NCI-H2107 (cell line): ENCODE measurements around the gene MUC13.

Experiments
- DNase-seq: peaks from one replicate; lab custom pipeline; 2025; lab: John Stamatoyannopoulos, UW

Gene MUC13

DNA sequence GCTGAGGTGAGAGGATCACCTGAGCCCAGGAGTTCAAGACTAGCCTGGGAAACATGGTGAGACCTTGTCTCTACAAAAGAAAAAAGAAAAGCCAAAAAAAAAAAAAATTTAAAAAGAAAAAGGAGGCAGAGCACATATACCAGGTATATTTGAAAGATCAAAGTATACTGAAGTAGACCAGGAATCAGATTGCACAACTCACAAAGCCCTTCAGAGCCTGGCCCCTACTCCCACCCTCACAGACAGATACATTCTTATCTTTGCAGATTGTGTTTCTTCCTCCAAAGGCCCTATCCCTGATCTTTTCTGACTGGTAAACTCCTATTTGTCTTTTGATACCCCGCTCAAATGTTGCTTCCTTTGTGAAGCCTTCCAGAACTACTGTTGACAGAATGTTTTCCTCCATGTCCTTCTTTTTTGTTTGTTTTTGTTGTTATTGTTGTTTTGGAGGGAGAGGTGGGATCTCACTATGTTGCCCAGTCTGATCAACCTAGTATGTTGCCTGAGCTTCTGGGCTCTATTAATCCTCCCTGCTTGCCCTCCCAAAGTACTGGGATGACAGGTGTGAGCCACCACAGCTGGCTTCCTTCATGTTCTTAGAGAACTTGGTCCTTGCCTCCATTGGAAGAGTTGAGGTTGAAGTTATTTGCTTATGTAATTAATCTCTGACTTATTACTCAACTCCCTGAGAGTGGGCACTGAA is 37.6 kb downstream of the MUC13 start:
- no peak for DNase-seq

- DNase-seq, result no peak
Measured at GRCh38 chr3:124895756-124896155, 38.8 kb downstream of the MUC13 start.

DNA sequence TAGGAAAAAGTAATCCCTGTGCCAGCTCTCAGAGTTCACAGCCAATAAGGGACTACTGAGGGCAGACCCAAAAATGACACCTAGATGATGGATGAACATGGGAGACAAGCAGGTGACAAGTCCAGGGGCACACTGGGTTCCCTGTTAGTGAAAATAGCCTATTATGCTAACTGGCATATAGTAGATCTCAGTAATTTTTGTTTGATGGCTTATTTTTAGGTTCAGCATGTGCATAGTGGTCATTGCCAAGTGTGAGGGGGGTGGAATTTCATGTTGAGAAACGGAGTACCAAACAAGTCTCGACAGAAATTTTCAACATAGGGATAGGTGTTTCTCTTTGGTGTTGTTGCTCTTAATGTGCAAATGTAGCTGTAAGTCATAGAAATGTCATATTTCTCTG is 41.0 kb downstream of the MUC13 start:
- no peak for DNase-seq

- no peak for DNase-seq
Measured at GRCh38 chr3:124890573-124891190, 43.9 kb downstream of the MUC13 start.

GRCh38 chr3:124888482-124889441 is 45.8 kb downstream of the MUC13 start:
- no peak for DNase-seq

GRCh38 chr3:124887932-124888298 is 46.6 kb downstream of the MUC13 start:
- DNase-seq, result no peak

DNA sequence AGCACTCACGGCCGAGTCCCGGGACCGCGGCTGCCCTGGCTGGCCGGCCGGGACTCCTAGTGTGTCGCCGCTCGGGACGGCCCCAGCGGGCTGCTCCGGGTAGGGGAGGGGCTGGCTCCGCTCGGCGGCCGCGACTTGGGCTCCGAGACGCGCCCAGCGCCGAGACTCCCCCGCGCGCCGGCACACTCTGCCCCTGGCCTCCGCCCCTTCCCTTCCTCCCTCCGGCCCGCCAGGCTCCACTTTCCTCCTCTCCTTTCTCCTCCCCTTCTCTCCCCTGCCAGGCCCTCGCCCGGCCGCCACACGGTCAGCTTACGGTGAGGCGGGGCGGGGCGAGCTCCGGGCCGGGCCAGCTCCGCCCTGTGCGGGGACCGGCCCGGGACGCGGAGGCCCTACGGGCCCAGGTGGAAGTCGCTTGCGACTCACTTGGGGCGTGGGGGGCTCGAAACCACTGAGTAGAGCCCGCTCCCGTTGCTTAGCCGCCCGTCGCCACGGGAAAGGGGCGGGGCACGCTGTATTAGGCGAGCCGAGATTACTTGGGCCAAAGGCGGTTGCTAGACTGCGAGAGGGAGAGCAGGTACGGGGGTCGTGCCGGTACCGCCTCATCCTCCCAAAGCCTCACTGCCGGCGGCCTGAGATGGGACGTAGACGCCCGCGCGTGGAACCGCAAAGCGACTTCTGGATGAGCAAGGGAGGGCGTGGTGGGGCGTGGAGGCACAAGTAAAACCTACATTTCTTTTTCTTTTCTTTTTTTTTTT is 47.2 kb downstream of the MUC13 start, which contains the start of gene ITGB5:
Gene ITGB5, minus strand, starts transcription at position 189 of the 755 bp plus-strand sequence. CDS start 365 bp downstream, outside the sequence.
- DNase-seq, result no peak

DNA sequence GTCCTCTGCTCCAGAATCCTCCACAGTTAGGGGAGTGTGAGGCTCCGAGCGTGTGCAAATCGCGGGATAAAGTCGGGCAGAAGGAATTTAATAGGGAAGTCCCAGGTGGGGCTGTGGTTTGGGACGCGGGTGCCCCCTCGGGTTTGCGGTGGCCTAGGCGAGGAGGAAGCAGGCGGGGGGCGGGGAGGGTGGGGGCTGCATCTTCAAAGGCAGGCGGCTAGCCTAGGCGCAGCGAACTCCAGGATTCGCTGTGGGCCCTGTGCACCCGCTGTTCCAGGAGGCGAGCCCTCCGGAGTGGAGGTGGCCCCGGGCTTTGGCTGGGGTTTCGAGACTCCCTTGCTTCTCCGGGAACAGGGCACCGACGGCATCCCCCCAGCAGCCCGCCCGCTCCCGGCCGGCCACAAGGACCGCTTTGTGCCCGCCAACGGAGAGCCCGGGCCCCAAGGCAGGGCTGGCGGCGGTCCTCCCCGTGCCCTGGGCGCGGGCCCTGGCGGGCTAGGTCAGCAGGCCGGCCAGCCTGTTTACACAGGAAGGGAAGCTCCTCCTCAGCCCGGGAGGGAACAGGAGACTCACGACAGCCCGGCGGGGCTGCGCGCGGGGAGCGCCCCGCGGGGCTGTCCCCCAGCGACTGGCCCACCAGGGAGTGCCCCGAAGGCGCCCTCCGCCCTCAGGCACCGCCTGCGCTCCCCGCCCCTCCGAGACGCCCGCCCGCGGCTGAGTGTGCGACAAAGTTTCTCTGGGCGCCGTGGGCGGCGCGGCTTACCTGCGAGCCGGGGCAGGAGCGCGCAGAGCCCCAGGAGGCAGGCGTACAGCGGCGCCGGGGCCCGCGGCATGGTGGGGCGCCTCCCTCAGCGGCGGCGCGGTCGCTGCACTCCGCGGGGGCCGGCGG is 48.1 kb downstream of the MUC13 start:
- DNase-seq, result no peak

DNA sequence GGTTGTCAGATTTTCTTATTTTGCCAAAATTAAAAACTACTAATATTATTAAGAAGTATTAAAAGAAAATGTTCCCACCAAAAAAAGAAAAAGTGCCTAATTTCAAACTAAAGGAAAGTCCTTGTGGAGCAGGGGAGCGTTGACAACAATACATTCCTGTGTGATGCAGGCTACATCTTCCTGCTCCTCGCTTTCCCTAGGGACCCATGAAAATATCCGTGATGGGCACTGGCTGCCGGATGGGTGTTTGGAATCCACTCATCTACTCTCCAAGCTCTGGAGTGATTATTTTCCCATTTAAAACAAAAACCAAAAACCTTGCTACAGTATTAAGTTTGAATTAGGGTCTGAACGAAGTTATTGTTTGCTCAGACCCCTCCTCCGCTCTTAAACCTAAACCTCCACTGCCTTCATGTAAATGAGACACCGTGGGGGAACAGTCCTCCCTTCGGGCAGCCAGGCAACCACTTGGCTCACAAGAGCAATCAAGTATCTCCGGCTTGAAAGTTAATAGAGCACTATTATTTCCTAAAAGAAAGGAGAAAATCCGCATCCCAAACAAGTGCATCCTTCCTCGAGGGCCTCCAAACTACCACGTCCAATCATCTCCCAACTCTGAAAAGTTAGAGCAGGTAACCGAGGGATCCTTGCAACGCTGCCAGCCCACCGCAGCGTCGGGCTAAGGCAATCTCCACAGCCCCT is 48.9 kb downstream of the MUC13 start:
- no peak for DNase-seq

DNA sequence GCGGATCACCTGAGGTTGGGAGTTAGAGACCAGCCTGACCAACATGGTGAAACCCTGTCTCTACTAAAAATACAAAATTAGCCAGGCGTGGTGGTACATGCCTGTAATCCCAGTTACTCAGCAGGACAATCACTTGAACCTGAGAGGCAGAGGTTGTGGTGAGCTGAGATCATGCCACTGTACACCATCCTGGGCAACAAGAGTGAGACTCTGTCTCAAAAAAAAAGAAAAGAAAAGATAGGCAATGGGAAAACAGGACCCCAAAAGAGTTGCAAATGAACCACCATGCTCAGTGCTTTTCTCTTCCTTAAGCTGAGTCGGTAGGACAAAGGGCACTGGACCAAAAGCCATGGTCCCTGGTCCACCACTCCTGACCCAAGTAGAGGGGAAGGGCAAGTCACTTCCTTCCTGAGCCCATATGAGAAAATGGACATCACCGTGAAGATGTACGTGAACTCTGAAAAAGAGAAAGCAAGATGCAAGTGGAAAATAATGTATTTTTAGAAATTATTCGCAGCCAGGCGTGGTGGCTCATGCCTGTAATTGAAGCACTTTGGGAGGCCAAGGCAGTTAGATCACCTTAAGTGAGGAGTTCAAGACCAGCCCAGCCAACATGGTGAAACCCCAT is 50.0 kb downstream of the MUC13 start:
- no peak for DNase-seq

GRCh38 chr3:124883766-124884473 is 50.6 kb downstream of the MUC13 start:
- DNase-seq, result no peak

DNA sequence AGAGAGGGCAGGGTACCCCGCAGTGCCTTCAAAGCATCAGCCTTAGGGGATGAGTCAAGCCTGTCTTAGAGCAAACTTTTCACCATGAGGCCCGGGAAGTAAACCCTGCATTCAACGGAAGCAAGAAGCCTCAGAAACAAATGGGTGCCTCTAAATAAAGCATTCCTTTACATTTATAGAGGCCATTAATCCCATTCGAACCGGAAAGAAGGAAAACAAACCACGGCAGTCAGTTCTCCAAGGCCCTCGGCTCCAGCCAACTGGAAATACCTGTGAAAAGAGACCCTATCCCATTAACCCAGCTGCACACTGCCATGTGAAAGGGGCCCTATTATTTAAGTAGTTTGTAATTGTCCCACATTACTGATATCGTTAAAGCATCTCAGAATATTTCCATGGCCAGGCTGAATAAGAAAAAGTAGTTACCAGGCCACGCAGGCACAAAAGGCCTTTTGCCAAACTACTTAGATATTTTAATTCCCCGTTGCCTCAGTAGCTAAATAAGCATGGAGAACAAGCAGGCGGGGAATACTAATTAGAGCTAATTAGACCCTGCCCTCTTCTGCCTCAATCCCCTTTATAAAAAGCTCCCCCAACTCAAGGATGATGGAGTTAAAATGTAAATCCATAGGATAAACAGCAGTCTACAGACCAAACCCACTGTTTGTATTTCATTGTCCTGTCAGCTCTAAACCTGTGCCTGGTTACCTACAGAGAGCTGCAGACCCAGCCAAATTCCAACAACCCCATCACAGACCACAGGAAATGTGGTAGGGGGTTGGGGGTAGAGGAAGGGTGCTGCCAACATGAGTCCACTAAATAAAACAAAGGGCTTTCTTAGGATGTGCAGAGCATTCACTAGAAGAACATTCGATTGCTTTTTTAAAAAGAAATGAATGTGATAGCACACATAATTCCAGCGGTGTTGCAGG is 51.5 kb downstream of the MUC13 start:
- no peak for DNase-seq

DNA sequence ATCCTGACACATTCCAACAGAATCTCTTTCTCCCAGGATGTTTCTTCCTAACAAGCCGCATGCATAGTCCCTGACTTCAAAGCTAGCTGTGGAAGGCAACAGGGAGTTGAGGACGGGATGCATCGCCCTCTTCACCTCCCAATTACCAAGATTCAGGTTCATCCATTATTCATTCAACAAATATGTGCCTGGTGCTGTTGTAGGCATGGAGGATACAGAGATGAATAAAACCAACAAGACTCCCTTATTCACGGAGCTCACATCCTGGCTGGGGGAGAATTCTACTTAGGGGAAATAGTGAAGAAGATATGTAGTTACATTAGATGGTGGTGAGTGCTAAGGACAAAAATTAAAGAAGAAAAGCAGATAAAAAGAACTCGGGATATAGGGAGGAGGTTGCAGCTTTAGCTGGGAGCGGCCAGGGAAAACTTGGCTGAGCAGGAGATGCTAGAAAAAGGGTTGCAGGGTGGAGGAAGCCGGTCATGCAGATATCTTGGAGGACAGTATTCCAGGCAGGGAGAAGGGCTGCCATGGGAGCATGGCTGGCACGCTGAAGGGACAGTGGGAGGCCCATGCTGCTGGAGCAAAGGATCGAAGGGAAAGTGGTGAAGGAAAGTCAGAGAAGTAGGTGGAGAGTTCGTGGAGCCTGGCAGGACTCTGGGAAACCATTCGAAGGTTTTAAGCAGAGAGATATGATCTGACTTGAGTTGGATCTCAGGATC is 52.4 kb downstream of the MUC13 start:
- DNase-seq, result no peak

GRCh38 chr3:124879337-124879680 is 55.2 kb downstream of the MUC13 start:
- DNase-seq, result no peak

- DNase-seq, result no peak
Measured at GRCh38 chr3:124878561-124879336, 55.8 kb downstream of the MUC13 start.

DNA sequence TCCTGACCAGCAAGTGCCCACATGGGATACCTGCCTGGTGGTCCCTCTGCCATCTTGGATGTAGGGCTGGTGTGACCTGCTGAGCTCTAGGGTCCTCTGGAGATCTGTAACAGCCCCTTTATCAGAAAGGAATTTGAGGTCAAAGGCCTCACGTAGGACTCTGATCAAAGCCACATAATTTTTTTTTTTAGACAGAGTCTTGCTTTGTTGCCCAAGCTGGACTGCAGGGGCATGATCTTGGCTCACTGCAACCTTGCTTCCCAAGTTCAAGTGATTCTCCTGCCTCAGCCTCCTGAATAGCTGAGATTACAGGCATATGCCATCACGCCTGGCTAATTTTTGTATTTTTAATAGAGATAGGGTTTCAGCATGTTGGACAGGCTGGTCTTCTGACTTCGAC is 56.9 kb downstream of the MUC13 start:
- DNase-seq, result no peak

DNA sequence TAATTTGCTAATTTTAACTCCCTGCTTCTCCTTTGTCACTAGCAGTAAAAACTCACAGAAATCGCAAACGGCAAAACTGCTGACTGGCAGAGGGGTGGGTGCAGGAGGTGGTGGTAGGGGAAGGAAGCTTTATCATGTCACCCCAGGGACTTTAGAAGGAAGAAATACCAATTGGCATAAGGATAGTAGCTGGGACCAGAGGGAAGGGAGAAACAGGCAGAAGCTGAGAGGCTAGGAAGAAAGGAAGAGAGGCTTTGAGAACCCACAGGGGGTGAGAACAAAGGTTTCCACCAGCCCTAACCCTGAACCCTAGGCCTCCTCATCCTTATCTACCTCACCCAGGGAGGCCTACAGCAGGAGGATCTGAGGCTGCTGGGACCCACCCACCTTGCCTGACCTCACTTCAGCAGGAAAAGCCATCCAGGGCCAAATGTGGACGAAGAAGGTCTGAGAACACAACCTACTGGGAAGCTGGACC is 58.1 kb downstream of the MUC13 start:
- no peak for DNase-seq
